ENCODE measurements around the gene MTA1.

MTA1 gene

DNA sequence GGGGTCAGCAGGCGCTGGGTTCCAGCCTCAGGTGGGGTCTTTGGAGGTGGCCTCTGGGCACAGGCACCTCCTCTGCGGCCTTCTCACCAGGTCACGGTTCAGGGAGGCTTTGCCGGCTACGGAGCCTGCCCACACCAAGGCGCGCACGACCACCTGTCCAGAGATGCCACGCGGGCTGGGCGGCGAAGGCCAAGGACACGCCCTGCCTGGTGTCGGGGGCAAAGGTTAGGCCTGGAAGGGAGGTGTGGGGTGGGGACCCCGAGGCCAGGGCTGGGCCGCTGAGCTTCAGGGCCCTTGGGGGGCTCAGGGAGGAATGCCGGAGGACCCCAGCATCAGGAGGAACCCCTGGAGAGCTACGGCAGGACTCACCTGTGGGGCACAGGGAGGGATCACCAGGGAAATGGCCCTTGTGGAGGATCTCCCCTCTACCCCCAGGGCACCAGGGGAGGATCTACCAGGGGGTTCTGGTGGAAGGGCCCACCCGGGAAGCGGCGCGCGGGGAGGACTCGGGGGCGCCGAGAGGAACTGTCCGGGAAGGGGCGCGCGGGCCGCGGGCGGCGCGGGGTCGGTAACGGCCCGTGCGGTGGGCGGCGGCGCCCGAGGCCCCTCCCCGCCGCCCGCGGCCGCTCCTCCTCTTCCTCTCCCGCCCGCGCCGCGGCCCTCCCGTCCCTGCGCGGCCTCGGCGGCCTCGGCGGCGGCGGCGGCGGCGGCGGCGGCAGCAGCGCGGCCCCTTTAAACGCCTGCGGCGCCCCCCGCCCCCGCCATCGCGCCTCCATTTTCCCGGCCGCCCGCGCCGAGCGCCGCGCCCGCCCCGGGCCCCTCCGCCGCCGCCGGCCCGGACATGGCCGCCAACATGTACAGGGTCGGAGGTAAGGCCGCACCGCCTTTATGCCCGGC is at the start of gene MTA1:
TSS of gene MTA1 (plus strand) at position 633 of the 897 bp plus-strand sequence. CDS start at position 842, 209 bp downstream.
- in situ Hi-C loops (cut with MboI; ENCODE audit: low sequenced_read_pairs), result no loop called here

DNA sequence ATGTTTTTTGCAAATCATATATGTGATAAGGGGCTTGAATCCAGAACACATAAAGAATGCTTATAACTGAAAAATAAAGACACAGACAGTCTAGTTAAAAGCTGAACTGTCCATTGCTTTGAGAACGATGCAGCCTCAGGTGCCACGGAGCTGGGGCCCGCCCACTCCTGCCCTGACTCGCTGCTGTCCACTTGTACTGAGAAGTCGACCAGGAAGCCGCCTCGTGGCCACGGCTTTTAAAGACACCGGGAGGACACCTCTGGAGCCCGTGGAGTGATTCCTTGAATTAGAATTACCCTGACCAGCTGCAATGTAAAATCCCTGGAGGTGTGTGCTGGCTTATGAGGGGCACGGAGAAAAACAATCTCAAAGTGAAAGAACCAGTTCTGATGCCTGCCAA is 45.2 kb upstream of the MTA1 start:
- in situ Hi-C loops (cut with MboI; ENCODE audit: low sequenced_read_pairs), result loop anchor here (10.0 kb wide), 1 partner anchor 110 kb away; the partner anchor contains the start of gene CRIP1

DNA sequence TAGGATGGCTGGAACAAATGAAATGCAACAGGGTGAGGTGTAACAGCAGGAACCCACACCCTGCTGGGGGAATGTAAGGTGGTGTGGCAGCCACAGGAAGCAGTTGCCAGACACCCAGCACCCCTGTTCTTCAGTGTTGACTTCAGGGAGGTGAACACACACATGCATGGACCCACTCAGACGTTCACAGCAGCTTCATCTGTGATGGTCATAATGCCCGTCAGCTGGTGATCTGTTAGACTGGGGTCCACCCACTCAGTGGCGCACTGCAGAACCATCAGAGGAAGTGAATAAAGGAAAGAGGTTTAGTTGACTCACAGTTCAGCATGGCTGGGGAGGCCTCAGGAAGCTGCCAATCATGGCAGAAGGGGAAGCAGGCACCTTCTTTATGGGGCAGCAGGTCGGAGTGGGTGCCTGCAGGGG is 44.0 kb upstream of the MTA1 start:
- in situ Hi-C loops (cut with MboI; ENCODE audit: low sequenced_read_pairs), result loop anchor here (10.0 kb wide), 1 partner anchor 109 kb away; the partner anchor contains the start of gene CRIP1

DNA sequence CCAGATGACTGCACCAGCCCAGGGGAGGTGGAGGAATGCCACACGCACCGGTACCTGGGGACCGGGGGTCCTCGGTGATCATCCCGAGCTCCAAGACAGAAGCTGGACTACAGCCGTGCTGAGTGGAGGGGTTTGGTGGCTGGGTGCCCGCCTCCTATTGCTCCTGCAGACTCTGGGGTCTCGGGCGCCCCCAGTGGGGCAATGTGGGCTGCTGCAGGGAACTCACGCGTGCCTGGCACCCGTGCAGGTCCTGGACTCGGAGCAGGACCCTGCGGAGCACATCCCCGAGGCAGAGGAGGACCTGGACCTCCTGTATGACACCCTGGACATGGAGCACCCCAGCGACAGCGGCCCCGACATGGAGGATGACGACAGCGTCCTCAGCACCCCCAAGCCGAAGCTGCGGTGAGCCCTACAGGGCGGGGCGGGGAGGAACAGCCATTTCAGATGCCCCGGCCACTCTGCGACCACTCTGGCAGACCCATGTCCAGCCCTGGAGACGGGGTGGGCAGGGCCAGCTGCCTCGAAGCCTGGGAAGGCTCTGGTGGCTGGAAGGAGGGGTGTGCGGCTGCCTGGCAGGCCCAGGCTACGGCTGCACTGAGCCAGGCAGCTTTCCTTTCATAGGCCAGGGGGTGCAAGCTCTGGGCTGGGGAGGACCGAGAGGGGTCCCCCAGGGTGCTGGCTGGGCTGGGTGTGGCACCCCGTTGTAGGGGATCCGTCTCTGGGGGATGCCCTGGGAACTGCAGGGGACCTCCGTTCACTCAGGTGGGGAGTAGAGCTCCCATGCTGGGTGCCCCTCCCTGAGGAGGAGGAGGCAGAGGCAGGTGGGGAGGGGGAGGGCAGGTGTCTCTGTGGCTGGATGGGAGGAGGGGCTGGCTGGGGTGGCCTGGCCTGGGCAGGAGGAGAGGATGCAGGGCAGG is 42.8 kb upstream of the MTA1 start:
- in situ Hi-C loops (cut with MboI; ENCODE audit: low sequenced_read_pairs), result loop anchor here (10.0 kb wide), 1 partner anchor 108 kb away; the partner anchor contains the start of gene CRIP1

DNA sequence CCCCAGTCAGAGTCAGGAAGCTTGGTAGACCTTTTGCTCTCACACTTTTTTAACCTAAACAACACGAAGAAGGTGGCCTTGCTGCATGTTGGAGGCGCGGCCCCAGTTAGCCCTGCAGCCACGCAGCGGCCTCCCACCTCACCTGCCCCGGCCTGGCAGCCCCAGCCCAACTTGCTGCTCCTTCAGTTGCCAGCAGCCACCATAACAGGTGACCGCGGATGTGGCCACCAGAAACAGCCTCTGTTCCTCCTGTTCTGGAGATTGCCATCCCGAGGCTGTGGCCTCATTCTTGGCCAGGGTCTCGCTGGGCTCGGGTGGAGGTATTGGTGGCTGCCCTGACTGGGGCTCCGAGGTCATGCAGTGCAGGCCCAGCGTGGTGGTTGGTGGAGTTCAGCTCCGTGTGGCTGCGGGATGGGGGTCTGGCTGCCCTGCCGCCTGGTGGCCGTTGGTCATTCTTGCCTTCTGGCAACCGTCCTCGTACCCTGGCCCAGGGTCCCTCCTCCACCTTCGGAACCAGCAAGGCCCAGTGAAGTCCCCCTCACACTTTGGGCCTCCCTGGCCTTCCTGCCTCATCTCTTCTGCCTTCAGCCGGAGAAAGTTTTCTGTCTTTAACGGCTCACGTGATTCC is 42.0 kb upstream of the MTA1 start:
- in situ Hi-C loops (cut with MboI; ENCODE audit: low sequenced_read_pairs), result loop anchor here (10.0 kb wide), 1 partner anchor 107 kb away; the partner anchor contains the start of gene CRIP1

DNA sequence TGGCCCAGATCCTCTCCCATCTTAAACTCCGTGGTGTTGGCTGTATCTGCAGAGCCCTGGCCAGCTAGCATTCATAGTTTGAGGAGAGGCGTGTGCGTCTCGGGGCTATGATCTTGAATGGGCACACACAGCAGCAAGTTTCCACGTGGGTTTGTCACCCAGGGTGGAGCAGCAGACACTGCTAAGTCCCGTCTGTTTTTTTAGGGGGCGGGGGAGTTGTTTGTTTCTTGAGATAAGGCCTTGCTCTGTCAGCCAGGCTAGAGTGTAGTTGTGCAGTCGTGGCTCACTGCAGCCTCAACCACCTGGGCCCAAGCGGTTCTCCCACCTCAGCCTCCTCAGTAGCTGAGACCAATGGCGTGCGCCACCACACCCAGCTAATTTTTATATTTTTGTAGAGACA is 41.4 kb upstream of the MTA1 start:
- in situ Hi-C loops (cut with MboI; ENCODE audit: low sequenced_read_pairs), result loop anchor here (10.0 kb wide), 1 partner anchor 107 kb away; the partner anchor contains the start of gene CRIP1

DNA sequence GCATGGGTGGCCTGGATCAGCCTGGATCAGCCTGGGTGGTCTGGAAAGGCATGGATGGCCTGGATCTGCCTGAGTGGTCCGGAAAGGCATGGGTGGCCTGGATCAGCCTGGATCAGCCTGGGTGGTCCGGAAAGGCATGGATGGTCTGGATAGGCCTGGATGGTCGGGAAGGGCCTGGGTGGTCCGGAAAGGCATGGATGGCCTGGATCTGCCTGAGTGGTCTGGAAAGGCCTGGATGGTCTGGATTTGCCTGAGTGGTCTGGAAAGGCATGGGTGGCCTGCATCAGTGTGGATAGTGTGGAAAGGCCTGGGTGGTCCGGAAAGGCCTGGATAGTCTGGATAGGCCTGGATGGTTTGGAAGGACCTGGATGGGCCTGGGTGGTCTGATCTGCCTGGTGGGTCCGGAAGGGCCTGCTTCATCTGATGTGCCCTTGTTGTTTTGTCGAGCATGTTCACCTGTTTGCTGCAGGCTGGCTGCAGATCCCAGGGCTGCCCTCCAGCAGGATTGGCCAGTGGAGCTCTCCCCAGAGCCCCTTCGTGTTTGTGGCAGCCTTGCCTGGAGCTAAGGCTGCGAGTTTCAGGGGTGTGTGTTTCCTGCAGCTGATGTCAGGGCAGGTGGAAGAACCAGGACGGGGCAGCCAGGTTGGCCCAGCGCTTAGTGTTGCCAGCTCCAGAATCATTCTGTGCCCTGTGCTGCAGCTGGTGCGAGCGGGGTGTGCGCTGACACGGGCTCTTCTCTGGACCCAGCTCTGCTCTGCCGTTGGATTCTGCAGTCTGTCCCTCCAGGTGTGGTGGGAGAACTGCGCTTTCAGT is 40.5 kb upstream of the MTA1 start:
- in situ Hi-C loops (cut with MboI; ENCODE audit: low sequenced_read_pairs), result loop anchor here (10.0 kb wide), 1 partner anchor 106 kb away; the partner anchor contains the start of gene CRIP1

DNA sequence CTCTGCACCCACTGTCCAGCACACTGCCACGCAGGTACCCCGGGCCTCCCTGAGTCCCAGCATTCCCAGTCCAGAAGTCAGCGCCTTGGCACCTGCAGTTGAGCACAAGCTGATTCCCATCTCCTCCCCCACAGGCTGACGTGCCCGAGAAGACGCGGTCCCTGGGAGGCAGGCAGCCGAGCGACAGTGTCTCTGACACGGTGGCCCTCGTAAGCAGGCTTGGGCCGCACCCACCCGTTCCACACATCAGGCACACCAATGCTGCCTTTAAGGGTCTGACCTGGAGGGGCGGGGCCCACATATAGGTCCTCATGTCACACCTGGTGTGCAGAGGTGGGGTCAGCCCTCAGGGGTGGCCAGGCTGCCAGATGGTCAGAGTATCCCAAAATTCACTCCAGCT is 39.7 kb upstream of the MTA1 start:
- in situ Hi-C loops (cut with MboI; ENCODE audit: low sequenced_read_pairs), result loop anchor here (10.0 kb wide), 1 partner anchor 105 kb away; the partner anchor contains the start of gene CRIP1

DNA sequence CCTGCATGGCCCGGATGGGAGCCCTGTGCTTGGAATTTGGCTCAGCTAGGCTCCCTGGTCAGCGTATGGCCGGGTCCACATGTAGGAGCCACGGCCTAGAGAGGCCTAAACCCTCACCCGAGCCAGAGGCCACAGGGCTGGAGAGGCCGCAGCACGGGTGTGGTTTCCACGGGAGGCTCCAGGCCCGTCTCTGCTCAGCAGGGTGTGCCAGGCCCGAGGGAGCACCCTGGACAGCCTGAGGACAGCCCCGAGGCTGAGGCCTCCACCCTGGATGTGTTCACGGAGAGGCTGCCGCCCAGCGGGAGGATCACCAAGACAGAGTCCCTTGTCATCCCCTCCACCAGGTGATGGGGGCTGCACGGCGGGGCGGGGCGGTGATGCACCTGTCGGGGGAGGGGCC is 38.9 kb upstream of the MTA1 start:
- in situ Hi-C loops (cut with MboI; ENCODE audit: low sequenced_read_pairs), result no loop called here

DNA sequence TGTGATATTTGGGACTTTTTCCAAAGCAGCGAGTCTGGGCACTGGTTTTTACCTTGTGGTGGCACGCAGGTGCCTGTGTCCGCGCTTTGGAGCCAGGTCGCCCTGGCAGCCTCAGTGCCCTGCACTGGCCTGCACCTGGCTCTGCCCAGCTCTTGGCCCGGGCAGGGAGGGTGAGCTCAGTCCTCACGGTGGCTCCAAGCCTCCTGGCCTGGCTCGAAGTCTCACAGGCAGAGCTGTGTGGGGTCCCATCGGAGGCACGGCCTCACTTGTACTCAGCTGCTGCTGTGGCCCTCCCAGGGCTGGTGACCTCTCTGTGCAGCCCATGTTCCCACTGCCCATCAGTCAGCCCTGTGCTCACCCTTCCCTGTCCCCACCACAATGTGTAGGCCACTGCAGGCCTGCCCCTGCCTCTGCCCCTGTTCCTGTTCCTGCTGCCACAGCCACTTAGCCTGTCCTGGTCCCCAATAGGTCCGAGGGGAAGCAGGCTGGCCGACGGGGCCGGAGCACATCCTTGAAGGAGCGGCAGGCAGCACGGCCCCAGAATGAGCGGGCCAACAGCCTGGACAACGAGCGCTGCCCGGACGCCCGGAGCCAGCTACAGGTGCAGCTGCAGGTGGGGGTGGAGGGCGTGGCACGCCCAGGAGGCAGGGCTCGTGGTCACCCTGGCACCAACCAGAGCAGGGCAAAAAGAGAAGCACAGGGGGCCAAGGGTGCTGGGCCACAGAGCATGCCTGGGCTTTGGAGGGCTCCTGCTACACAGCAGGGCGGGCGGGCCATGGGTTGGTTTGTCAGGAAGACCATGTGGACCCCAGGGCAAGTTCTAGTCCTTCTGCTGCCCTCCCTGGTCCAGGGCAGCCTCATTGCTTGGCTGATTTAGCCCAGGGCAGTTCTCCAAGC is 37.9 kb upstream of the MTA1 start:
- in situ Hi-C loops (cut with MboI; ENCODE audit: low sequenced_read_pairs), result no loop called here

DNA sequence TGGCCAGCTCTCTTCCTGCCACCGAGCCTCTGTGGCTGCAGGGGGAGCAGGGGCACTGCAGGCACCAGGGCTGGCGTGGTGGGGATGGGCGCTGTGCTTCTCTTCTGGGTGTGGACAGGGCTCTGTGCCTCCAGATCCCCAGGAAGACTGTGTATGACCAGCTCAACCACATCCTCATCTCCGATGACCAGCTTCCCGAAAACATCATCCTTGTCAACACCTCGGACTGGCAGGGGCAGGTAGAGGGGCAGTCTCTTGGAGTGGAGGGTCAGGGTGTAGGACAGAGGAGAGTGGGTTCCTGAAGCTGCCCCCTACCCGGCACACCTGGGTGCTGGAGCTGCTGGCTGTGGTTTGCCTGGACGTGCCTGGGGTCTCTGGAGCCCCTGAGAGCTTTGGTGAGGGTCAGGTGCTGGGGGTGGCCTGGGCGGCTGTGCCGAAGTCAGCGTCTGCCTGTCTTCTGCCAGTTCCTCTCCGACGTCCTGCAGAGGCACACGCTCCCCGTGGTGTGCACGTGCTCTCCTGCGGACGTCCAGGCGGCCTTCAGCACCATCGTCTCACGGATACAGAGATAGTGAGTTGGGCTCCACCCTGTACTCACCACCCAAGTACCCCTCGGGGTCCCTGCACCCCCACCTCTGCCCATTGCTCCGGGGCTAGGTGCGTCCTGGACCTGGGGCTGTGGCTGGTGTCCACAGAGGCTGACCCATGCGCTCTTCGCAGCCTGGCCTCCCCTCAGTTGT is 37.1 kb upstream of the MTA1 start:
- in situ Hi-C loops (cut with MboI; ENCODE audit: low sequenced_read_pairs), result no loop called here

DNA sequence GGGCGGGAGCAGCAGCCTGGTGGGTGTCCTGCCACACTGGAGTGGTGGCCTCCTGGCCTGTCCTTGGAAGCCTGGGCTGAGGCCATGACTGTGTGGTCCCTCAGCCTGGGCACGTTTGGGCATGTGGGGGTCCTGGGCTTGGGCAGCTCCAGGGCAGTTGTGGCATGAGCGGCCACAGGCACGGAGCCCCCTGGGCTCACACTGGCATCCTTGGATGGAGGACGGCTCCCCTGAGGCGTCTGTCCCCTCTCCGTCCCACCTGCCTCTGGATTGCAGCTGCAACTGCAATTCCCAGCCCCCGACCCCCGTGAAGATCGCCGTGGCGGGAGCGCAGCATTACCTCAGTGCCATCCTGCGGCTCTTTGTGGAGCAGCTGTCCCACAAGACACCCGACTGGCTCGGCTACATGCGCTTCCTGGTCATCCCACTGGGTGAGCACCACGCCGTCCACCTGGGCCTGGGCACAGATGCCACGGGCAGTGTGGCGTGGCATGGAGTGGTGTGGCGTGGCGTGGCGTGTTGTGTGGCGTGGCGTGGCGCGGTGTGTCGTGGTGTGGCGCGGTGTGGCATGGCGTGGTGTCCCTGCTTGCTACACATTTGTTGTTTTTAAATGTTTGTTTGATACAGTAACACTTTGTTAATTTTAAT is 36.4 kb upstream of the MTA1 start:
- in situ Hi-C loops (cut with MboI; ENCODE audit: low sequenced_read_pairs), result no loop called here

DNA sequence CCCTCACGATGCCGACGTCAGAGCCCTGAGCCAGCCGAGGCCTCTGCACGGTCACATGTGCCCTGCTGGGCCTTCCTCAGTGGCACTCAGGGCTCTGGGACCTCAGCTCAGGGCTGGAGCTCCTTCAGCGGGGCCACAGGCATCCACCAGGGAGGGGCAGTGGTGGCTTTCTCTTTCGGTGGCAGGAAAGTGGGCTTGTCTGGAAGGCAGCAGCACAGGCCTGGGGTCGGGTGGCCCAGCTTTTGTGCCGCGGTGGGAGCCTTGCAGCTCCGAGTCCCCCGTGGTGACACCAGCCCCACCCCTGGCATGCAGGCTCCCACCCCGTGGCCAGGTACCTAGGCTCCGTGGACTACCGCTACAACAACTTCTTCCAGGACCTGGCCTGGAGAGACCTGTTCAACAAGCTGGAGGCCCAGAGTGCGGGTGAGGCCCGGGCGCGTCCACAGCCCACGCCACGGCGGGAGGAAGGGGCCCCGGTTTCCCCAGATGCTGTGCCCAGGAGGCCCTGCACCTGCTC is 35.5 kb upstream of the MTA1 start:
- in situ Hi-C loops (cut with MboI; ENCODE audit: low sequenced_read_pairs), result no loop called here

DNA sequence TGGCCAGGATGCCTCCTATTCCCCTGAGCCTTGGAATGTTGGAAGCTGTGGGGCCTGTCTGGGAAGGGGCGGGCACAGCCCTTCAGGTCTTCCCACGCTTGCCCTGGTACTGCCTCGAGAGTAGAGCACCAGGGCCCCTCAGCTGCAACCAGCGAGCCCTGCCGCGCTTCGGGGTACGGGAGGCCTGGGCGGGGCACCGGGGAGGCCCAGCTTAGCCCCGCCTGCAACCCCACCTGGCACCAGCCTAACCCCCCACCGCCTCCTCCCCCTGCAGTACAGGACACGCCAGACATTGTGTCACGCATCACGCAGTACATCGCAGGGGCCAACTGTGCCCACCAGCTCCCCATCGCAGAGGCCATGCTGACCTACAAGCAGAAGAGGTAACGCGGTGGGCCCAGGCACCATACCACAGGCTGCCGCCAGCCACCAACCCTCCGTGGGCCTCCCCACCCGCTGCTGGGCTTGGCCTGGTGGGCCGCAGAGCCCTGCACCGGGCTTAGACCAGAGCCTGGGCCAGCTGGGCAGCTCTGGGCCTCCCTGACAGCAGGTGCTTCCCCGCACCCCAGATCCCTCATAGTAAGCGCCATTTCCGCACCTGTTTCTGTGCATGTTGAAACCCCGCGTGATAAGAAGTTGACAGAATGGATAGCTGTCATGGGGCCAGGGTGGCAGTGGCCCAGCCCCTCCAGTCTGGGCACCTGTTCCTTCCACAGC is 34.9 kb upstream of the MTA1 start:
- in situ Hi-C loops (cut with MboI; ENCODE audit: low sequenced_read_pairs), result no loop called here

DNA sequence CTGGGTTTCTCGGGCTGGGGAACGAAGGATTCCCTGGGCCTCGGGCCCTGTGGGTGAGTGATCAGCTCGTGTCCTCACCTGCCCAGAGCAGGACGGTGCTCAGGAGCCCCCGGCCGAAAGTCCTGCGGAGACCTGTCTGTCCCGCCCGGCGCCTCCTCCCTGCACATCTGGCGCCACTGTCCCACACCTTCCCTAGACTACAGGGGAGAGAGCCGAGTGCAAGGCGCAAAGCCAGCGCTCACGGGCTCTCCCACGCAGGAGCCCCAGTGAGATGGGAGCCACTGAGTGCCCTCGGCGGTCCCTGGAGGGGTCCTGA is 34.3 kb upstream of the MTA1 start:
- in situ Hi-C loops (cut with MboI; ENCODE audit: low sequenced_read_pairs), result no loop called here

DNA sequence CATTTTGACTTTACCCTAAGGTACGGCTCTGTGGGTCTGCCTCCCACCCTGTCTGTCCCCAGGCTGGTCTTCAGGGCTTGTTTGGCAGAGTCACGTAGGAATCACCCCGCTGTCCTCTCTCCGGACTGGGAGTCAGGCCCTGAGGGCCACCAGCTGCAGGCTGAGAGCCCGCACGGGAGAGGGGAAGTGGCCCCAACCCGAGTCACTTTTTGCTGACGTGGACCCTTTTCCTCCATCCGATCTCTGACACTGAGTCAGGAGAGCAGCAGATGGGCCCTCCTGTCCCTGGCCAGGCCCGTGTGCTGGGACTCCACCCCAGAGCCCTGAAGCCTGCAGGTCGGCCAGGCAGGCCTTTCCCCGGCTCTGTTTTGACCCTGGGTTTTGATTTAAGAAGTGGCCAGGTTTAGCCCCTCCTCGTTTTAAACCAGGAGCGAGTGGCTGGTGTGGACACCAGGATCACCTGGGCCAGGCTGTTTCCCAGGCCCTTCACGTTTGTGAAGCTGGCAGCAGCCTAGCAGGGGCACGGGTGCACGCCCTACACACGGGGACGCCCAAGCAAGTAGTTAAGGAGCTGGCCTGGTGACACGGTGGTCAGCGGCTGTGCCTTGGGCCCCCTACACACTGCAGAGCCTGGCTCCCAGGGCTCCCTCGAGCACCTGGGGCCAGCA is 33.8 kb upstream of the MTA1 start:
- in situ Hi-C loops (cut with MboI; ENCODE audit: low sequenced_read_pairs), result no loop called here

All from HL-60/S4 treated with phorbol 12-myristate 13-acetate at 8.2 ng/mL for 4 days and 3 days (cell line).